H1 (cell line): ENCODE data around the gene EXOSC5.

Experiments
- YY1 ChIP-seq: IDR thresholded peaks from 2 replicates; pipeline ENCODE4 v1.6.1; 2011; ENCODE audit warnings: low read depth, mild to moderate bottlenecking, low read length
- TF ChIP-seq, protein P1 (sequence below), 3 experiments: IDR thresholded peaks; 1 replicate in 2 of 3; 2 replicates in 1 of 3; pipeline versions ENCODE4 v1.5.1 to v1.6.1; 2011; ENCODE audit warnings: low read length in 3 of 3, mild to moderate bottlenecking in 3 of 3, inconsistent platforms in 2 of 3, low read depth in 1 of 3, moderate library complexity in 1 of 3; ENCODE audit not compliant: insufficient read depth in 1 of 3; ENCODE audit errors: control extremely low read depth in 1 of 3

DNA sequence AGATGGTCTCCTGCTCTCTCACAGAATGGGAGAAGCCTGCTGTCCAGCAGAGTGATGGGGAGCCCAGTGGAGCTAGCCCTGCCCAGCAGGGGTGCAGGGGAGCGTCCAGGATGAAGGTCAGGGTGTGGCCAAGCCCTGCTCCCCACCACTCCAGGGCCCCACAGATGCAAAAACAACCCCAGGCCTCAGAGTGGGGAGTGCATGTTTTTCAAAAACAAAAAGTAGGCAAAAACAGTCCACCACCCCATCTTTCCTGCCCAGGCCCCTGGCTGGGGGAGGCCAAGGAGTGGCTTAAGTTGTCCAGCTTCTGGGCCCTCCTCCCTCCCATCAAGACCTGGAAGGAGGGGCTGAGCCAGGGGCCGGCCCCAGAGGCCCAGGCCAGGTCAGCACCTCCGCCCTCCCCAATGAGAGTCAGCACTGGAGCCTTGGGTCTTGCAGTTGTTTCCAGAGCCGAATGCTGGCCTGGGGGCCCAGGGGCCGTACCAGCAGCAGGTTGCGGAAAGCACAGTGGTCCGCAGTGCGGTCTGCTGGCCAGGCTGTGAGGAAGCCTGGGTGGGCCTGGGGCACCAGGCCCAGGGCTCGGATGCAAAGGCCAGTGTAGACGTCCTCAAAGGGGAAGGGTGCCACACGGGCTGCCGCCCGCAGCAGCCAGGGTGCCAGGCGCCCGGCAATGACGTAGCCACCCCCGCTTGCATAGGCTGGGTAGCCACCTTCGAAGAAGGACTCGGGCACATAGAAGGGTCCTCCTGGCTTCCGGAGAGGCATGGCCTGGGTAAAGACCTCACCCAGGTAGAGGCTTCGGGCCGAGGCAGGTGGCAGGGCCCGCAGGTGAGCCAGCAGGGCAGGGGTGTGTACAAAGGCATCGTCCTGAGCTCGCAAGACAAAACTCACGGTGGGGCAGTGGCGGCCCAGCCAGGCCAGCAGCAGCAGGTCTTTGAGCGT, 28.3 kb upstream of the EXOSC5 start:
- TF ChIP-seq, protein P1, sequence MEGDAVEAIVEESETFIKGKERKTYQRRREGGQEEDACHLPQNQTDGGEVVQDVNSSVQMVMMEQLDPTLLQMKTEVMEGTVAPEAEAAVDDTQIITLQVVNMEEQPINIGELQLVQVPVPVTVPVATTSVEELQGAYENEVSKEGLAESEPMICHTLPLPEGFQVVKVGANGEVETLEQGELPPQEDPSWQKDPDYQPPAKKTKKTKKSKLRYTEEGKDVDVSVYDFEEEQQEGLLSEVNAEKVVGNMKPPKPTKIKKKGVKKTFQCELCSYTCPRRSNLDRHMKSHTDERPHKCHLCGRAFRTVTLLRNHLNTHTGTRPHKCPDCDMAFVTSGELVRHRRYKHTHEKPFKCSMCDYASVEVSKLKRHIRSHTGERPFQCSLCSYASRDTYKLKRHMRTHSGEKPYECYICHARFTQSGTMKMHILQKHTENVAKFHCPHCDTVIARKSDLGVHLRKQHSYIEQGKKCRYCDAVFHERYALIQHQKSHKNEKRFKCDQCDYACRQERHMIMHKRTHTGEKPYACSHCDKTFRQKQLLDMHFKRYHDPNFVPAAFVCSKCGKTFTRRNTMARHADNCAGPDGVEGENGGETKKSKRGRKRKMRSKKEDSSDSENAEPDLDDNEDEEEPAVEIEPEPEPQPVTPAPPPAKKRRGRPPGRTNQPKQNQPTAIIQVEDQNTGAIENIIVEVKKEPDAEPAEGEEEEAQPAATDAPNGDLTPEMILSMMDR (IDR thresholded peaks at IDR 0.05; ENCODE audit: control extremely low read depth in 1 of 3, insufficient read depth in 1 of 3, low read depth in 1 of 3, low read length in 3 of 3) = no peak
- TF ChIP-seq YY1 = no peak
